ENCODE results near the gene TTC34.

DNA sequence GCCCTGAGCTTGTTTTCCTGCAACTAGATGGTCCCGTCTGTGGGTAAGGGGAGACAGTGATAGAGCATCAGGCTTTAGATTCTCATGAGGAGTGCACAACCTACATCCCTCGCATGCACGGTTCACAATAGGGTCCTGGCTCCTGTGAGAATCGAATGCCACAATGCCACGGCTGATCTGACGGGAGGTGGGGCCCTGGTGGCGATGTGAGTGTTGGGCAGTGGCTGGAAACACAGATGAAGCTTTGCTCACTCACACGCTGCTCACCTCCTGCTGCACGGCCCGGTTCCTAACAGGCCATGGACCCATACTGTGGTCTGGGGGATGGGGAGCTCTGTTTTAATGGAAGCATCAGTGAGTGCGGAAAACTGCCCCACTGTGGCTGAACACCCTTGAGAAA, 35.8 kb upstream of the TTC34 start:
- TF ChIP-seq, protein P1, sequence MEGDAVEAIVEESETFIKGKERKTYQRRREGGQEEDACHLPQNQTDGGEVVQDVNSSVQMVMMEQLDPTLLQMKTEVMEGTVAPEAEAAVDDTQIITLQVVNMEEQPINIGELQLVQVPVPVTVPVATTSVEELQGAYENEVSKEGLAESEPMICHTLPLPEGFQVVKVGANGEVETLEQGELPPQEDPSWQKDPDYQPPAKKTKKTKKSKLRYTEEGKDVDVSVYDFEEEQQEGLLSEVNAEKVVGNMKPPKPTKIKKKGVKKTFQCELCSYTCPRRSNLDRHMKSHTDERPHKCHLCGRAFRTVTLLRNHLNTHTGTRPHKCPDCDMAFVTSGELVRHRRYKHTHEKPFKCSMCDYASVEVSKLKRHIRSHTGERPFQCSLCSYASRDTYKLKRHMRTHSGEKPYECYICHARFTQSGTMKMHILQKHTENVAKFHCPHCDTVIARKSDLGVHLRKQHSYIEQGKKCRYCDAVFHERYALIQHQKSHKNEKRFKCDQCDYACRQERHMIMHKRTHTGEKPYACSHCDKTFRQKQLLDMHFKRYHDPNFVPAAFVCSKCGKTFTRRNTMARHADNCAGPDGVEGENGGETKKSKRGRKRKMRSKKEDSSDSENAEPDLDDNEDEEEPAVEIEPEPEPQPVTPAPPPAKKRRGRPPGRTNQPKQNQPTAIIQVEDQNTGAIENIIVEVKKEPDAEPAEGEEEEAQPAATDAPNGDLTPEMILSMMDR (IDR thresholded peaks at IDR 0.05): no peak
- no peak for TF ChIP-seq POLR2A (IDR thresholded peaks at IDR 0.05)
- no peak for TF ChIP-seq POLR2AphosphoS5 (IDR thresholded peaks at IDR 0.05)
